CD14-positive monocyte (primary cell): ENCODE data around the gene C4BPA. TPM values are rescaled to one million over a fixed set of nuclear protein-coding genes. Genes with fewer than 3 reads are reported as not detected.
A peak's percentile ranks its signal among the peaks of the same experiment; 100 is the strongest.

Experiments used
- DNase-seq, 3 donors: peaks; one replicate each; pipeline ENCODE4 v3.0.0-alpha.2; 2011 to 2022
- H2AFZ ChIP-seq: 2 replicates; pipeline ENCODE4 v1.6.0; 2012; ENCODE audit warnings: mild to moderate bottlenecking, low read depth, low read length, inconsistent platforms; ENCODE audit not compliant: insufficient read depth, poor library complexity, severe bottlenecking
- H3K27ac ChIP-seq, 2 donors: 1 replicate in 1 of 2; 2 replicates in 1 of 2; pipeline ENCODE4 v1.5.1; 2012 to 2013; ENCODE audit warnings: low read length in 2 of 2, control low read depth in 1 of 2, inconsistent platforms in 1 of 2, low read depth in 1 of 2, mild to moderate bottlenecking in 1 of 2
- H3K27me3 ChIP-seq, 2 donors: one replicate each; pipeline versions ENCODE4 v1.6.0 to v1.6.1; 2011 to 2013; ENCODE audit warnings: low read length in 2 of 2; ENCODE audit not compliant: control insufficient read depth in 2 of 2, insufficient read depth in 2 of 2
- H3K36me3 ChIP-seq, 2 donors: replicated peaks in 1 of 2; 1 replicate in 1 of 2; 2 replicates in 1 of 2; pipeline versions ENCODE4 v1.5.1 to v1.6.1; 2012 to 2013; ENCODE audit warnings: low read length in 2 of 2, control low read depth in 1 of 2, inconsistent platforms in 1 of 2, mild to moderate bottlenecking in 1 of 2; ENCODE audit not compliant: insufficient read depth in 2 of 2, control insufficient read depth in 1 of 2
- H3K4me1 ChIP-seq, 2 donors: 1 replicate in 1 of 2; 2 replicates in 1 of 2; pipeline versions ENCODE4 v1.5.1 to v1.6.1; 2012 to 2013; ENCODE audit warnings: low read length in 2 of 2, control low read depth in 1 of 2, inconsistent platforms in 1 of 2, mild to moderate bottlenecking in 1 of 2, moderate library complexity in 1 of 2; ENCODE audit not compliant: insufficient read depth in 2 of 2, control insufficient read depth in 1 of 2
- H3K4me2 ChIP-seq: replicated peaks from 2 replicates; pipeline ENCODE3; 2012; ENCODE audit warnings: low read length, moderate library complexity, mild to moderate bottlenecking; ENCODE audit not compliant: poor library complexity, severe bottlenecking; ENCODE audit errors: extremely low read depth
- H3K4me3 ChIP-seq, 3 experiments: fragments of 200-600 bp in 1 of 3; sonication (generic) in 1 of 3; replicated peaks in 1 of 3; 1 replicate in 2 of 3; 2 replicates in 1 of 3; pipeline ENCODE4 v1.5.1; 2011 to 2013; ENCODE audit warnings: low read length in 3 of 3, mild to moderate bottlenecking in 3 of 3, control low read depth in 2 of 3, low read depth in 2 of 3, inconsistent platforms in 1 of 3, moderate library complexity in 1 of 3
- H3K79me2 ChIP-seq: 2 replicates; pipeline ENCODE4 v1.6.0; 2012; ENCODE audit warnings: mild to moderate bottlenecking, control low read depth, inconsistent platforms, low read length, moderate library complexity; ENCODE audit not compliant: insufficient read depth
- H3K9ac ChIP-seq: 2 replicates; pipeline ENCODE4 v1.6.0; 2017; ENCODE audit warnings: low read length, mild to moderate bottlenecking; ENCODE audit not compliant: insufficient read depth, poor library complexity, severe bottlenecking
- H3K9me3 ChIP-seq, 2 donors: replicated peaks in 1 of 2; 1 replicate in 1 of 2; 2 replicates in 1 of 2; pipeline versions ENCODE4 v1.5.1 to v1.6.1; 2012 to 2013; ENCODE audit warnings: low read length in 2 of 2, control low read depth in 1 of 2; ENCODE audit not compliant: control insufficient read depth in 1 of 2, insufficient read depth in 1 of 2
- H4K20me1 ChIP-seq: 2 replicates; pipeline ENCODE4 v1.6.0; 2012; ENCODE audit warnings: mild to moderate bottlenecking, low read length, control low read depth, moderate library complexity; ENCODE audit not compliant: insufficient read depth
- H3K27ac Mint-ChIP-seq, 7 donors: one replicate each; pipeline ENCODE4 v1.8.0; 2020; ENCODE audit warnings: mild to moderate bottlenecking in 7 of 7, mixed read lengths in 7 of 7, moderate library complexity in 6 of 7, inconsistent platforms in 2 of 7
- H3K27me3 Mint-ChIP-seq, 3 donors: one replicate each; pipeline ENCODE4 v1.8.0; 2021 to 2022; ENCODE audit warnings: low read depth in 3 of 3, mild to moderate bottlenecking in 3 of 3, mixed read lengths in 3 of 3, moderate library complexity in 3 of 3, inconsistent platforms in 1 of 3
- H3K36me3 Mint-ChIP-seq, 2 donors: one replicate each; pipeline ENCODE4 v1.8.0; 2020; ENCODE audit warnings: mixed read lengths in 2 of 2, inconsistent platforms in 1 of 2, mild to moderate bottlenecking in 1 of 2
- H3K4me1 Mint-ChIP-seq: one replicate; pipeline ENCODE4 v1.8.0; 2020; ENCODE audit warnings: mild to moderate bottlenecking, mixed read lengths
- H3K4me3 Mint-ChIP-seq, 2 donors: one replicate each; pipeline ENCODE4 v1.8.0; 2020; ENCODE audit warnings: mild to moderate bottlenecking in 2 of 2, mixed read lengths in 2 of 2, moderate library complexity in 1 of 2
- H3K9me3 Mint-ChIP-seq, 7 donors: one replicate each; pipeline ENCODE4 v1.8.0; 2020 to 2022; ENCODE audit warnings: mixed read lengths in 7 of 7, mild to moderate bottlenecking in 6 of 7, moderate library complexity in 6 of 7, inconsistent platforms in 2 of 7
- WGBS: methylation state at CpG from one replicate; pipeline ENCODE4 v1.1.5; 2013; ENCODE audit warnings: missing lambda C conversion rate; ENCODE audit not compliant: insufficient coverage; 5-methylcytosine and 5-hydroxymethylcytosine counted together
- intact Hi-C, 2 donors: fragments of 100-400 bp; cut with micrococcal nuclease; formaldehyde crosslinking; loops; one replicate each; pipeline versions ENCODE4 v1.15.0 to v1.15.1; 2023
- polyA plus RNA-seq, 3 donors: library from polyadenylated mRNA; depleted of rRNA in 1 of 3; unstranded in 2 of 3; stranded (reverse) in 1 of 3; fragments of 300-500 nt in 2 of 3; fragments of >200 nt in 1 of 3; fragmentation: Illumina TruSeq in 2 of 3; gene quantifications; 1 replicate in 2 of 3; 2 replicates in 1 of 3; pipeline ENCODE4 v1.2.3, GENCODE V29; 2012 to 2021
- TF ChIP-seq, protein P1 (sequence below): fragments of 200-600 bp; IDR thresholded peaks from one replicate; pipeline ENCODE4 v1.8.0; 2022; ENCODE audit warnings: antibody characterized with exemption, mild to moderate bottlenecking

The C4BPA gene
- polyA plus RNA-seq, 3 donors = 0.09 to 0.25 (median 0.13) TPM

GRCh38 chr1:207067665-207068064 is 36.4 kb upstream of the C4BPA start:
- H3K36me3 ChIP-seq = peaks cover 40 to 62% of the 10 kb centered on the region in 2 donors
- H3K4me2 ChIP-seq = no peak overlapping the region
- Mint-ChIP-seq H3K27me3 (peaks cover 0 to 3% (median 0%) of the 10 kb centered on the region in 3 donors), H3K9me3 (peaks cover 0 to 2% (median 0%) of the 10 kb centered on the region in 7 donors), H3K4me1 (peaks cover 26% of the 10 kb centered on the region), H3K27ac (no peak overlapping the region), H3K36me3 (peaks cover 70 to 84% of the 10 kb centered on the region in 2 donors), H3K4me3 (no peak overlapping the region)
- no peaks in the 10 kb centered on the region for H4K20me1 ChIP-seq
- no peak for DNase-seq
- intact Hi-C loops = no loop called here
- TF ChIP-seq, protein P1, sequence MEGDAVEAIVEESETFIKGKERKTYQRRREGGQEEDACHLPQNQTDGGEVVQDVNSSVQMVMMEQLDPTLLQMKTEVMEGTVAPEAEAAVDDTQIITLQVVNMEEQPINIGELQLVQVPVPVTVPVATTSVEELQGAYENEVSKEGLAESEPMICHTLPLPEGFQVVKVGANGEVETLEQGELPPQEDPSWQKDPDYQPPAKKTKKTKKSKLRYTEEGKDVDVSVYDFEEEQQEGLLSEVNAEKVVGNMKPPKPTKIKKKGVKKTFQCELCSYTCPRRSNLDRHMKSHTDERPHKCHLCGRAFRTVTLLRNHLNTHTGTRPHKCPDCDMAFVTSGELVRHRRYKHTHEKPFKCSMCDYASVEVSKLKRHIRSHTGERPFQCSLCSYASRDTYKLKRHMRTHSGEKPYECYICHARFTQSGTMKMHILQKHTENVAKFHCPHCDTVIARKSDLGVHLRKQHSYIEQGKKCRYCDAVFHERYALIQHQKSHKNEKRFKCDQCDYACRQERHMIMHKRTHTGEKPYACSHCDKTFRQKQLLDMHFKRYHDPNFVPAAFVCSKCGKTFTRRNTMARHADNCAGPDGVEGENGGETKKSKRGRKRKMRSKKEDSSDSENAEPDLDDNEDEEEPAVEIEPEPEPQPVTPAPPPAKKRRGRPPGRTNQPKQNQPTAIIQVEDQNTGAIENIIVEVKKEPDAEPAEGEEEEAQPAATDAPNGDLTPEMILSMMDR = no peak
- H3K27ac ChIP-seq = no peak overlapping the region
- no peaks in the 10 kb centered on the region for H3K27me3 ChIP-seq
- no peak overlapping the region for H3K4me3 ChIP-seq
- H3K79me2 ChIP-seq = no peaks in the 10 kb centered on the region
- no peaks in the 10 kb centered on the region for H3K9me3 ChIP-seq
- WGBS = no CpG with 5 or more reads among the region's 5 CpGs
- peaks cover 11 to 33% of the 10 kb centered on the region in 2 donors for H3K4me1 ChIP-seq
- H2AFZ ChIP-seq = no peak overlapping the region
- no peak overlapping the region for H3K9ac ChIP-seq

DNA sequence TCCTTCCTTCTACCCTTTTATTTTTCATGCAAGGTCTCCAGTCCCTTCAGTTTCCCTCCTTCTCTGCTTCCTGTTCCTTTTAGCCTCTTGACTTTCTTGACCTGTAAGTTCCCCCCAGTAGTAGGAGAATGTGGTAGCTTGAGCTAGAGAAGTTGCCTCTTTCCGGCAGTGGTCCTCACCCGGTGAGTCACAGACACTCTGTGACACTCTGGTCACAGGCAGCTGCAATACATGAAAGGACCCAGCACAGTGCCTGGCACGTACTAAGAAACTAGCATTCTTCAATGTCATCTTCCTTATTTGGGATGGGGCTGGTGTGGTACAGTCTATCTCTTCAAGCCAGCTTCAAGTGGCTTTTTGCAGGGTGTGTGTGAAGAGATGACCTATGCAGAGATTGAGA is 35.0 kb upstream of the C4BPA start:
- peak; percentile 64 to 75 (median 69) for DNase-seq
- Histone ChIP-seq H3K27ac (peak overlapping the region in 1 of 2 donors; percentile 25), H3K9me3 (no peaks in the 10 kb centered on the region), H3K27me3 (no peaks in the 10 kb centered on the region), H3K36me3 (peaks cover 30 to 51% of the 10 kb centered on the region in 2 donors), H3K79me2 (no peaks in the 10 kb centered on the region), H2AFZ (no peak overlapping the region), H3K4me1 (peaks cover 11 to 33% of the 10 kb centered on the region in 2 donors), H3K9ac (no peak overlapping the region), H3K4me3 (no peak overlapping the region), H3K4me2 (no peak overlapping the region), H4K20me1 (no peaks in the 10 kb centered on the region)
- 60% methylated on average over 2 of the region's 3 CpGs for WGBS
- intact Hi-C loops = no loop called here
- Mint-ChIP-seq H3K27me3 (peaks cover 0 to 7% (median 0%) of the 10 kb centered on the region in 3 donors), H3K4me3 (no peak overlapping the region), H3K9me3 (peaks cover 0 to 2% (median 0%) of the 10 kb centered on the region in 7 donors), H3K4me1 (peaks cover 26% of the 10 kb centered on the region), H3K36me3 (peaks cover 59 to 81% of the 10 kb centered on the region in 2 donors), H3K27ac (peak overlapping the region; percentile 50 to 85 (median 73))
- TF ChIP-seq, protein P1 = no peak
